Osteoblast (primary cell): ENCODE data around the gene NUP214. TPM values are rescaled to one million over a fixed set of nuclear protein-coding genes. Genes with fewer than 3 reads are reported as not detected.
"Not testable (repeated sequence)": the region's sequence is repeated elsewhere in the genome, so short reads cannot be mapped to it uniquely, and the experiment has no call there.

Experiments used
- DNase-seq: peaks from one replicate; pipeline ENCODE4 v3.0.0; 2011; ENCODE audit warnings: low spot score, mixed read lengths; ENCODE audit not compliant: insufficient read length; ENCODE audit errors: missing footprints
- H2AFZ ChIP-seq: 2 replicates; pipeline ENCODE4 v1.6.0; 2011; ENCODE audit warnings: mild to moderate bottlenecking, low read length
- H3K27ac ChIP-seq: 2 replicates; pipeline ENCODE4 v1.5.1; 2011; ENCODE audit warnings: mild to moderate bottlenecking, low read depth, low read length, moderate library complexity
- H3K27me3 ChIP-seq: 2 replicates; pipeline ENCODE4 v1.6.0; 2012; ENCODE audit warnings: mild to moderate bottlenecking, control low read depth, inconsistent platforms, low read length, moderate library complexity; ENCODE audit not compliant: insufficient read depth
- H3K36me3 ChIP-seq: 2 replicates; pipeline ENCODE4 v1.5.1; 2011; ENCODE audit warnings: mild to moderate bottlenecking, low read length, control low read depth, moderate library complexity; ENCODE audit not compliant: insufficient read depth
- H3K4me1 ChIP-seq: 2 replicates; pipeline ENCODE4 v1.5.1; 2011; ENCODE audit warnings: mild to moderate bottlenecking, low read length, control low read depth, moderate library complexity; ENCODE audit not compliant: insufficient read depth
- H3K4me2 ChIP-seq: 2 replicates; pipeline ENCODE4 v1.6.0; 2011; ENCODE audit warnings: mild to moderate bottlenecking, low read length; ENCODE audit not compliant: insufficient read depth
- H3K4me3 ChIP-seq: fragments of 200-600 bp; sonication (generic); 3 replicates; pipeline ENCODE4 v1.5.1; 2012; ENCODE audit warnings: mild to moderate bottlenecking, low read length, inconsistent platforms; ENCODE audit not compliant: insufficient read depth
- H3K79me2 ChIP-seq: 2 replicates; pipeline ENCODE4 v1.6.0; 2012; ENCODE audit warnings: mild to moderate bottlenecking, low read length, control low read depth, inconsistent platforms; ENCODE audit not compliant: insufficient read depth
- H3K9me3 ChIP-seq: 2 replicates; pipeline ENCODE4 v1.5.1; 2011; ENCODE audit warnings: low read depth, low read length, control low read depth
- H4K20me1 ChIP-seq: 2 replicates; pipeline ENCODE4 v1.6.0; 2012; ENCODE audit warnings: mild to moderate bottlenecking, low read length, control low read depth; ENCODE audit not compliant: insufficient read depth
- CTCF ChIP-seq: IDR thresholded peaks from 2 replicates; pipeline ENCODE4 v1.5.1; 2011; ENCODE audit warnings: mild to moderate bottlenecking, low read depth, low read length, moderate library complexity; ENCODE audit errors: extremely low read depth
- total RNA-seq: library from RNA; depleted of rRNA; stranded (reverse); fragments of >200 nt; gene quantifications from 2 replicates; pipeline ENCODE4 v1.2.3, GENCODE V29; 2012

NUP214 gene
- total RNA-seq, 1 donor, result 17.7 TPM

GRCh38 chr9:131113655-131114054 lies 11.7 kb upstream of the NUP214 start:
- no peak for TF ChIP-seq CTCF
- H3K4me2 ChIP-seq, result no peak overlapping the region
- no peaks in the 10 kb centered on the region for H4K20me1 ChIP-seq
- DNase-seq, result peak; percentile 46
- H3K79me2 ChIP-seq, result no peaks in the 10 kb centered on the region
- H3K9me3 ChIP-seq, result no peaks in the 10 kb centered on the region
- no peak overlapping the region for H3K4me3 ChIP-seq
- no peak overlapping the region for H2AFZ ChIP-seq
- H3K27ac ChIP-seq, result no peak overlapping the region
- peaks cover 4% of the 10 kb centered on the region for H3K4me1 ChIP-seq
- H3K27me3 ChIP-seq, result peaks cover 12% of the 10 kb centered on the region
- no peaks in the 10 kb centered on the region for H3K36me3 ChIP-seq

- DNase-seq, result no peak
- TF ChIP-seq CTCF, result no peak
- H3K36me3 ChIP-seq, result no peaks in the 10 kb centered on the region
- H3K4me2 ChIP-seq, result no peak overlapping the region
- no peaks in the 10 kb centered on the region for H3K79me2 ChIP-seq
- H3K27me3 ChIP-seq, result peaks cover 12% of the 10 kb centered on the region
- H3K4me1 ChIP-seq, result peaks cover 4% of the 10 kb centered on the region
- H3K4me3 ChIP-seq, result no peak overlapping the region
- H3K9me3 ChIP-seq, result no peaks in the 10 kb centered on the region
- H3K27ac ChIP-seq, result no peak overlapping the region
- H4K20me1 ChIP-seq, result no peaks in the 10 kb centered on the region
- no peak overlapping the region for H2AFZ ChIP-seq
Observed at GRCh38 chr9:131114084-131114535, 11.3 kb upstream of the NUP214 start.

- H3K36me3 ChIP-seq, H3K79me2 ChIP-seq, DNase-seq, H3K9me3 ChIP-seq, H4K20me1 ChIP-seq, H3K4me2 ChIP-seq, H2AFZ ChIP-seq, H3K27ac ChIP-seq, H3K4me3 ChIP-seq, H3K4me1 ChIP-seq: not testable (repeated sequence)
- peaks cover 12% of the 10 kb centered on the region for H3K27me3 ChIP-seq
Observed at GRCh38 chr9:131115360-131115742, 10.0 kb upstream of the NUP214 start.

GRCh38 chr9:131116281-131117120 lies 8.9 kb upstream of the NUP214 start:
- H3K4me2 ChIP-seq, result no peak overlapping the region
- H3K4me1 ChIP-seq, result peaks cover 4% of the 10 kb centered on the region
- no peak for TF ChIP-seq CTCF
- H2AFZ ChIP-seq, result peak overlapping the region; percentile 34
- no peaks in the 10 kb centered on the region for H3K9me3 ChIP-seq
- no peak overlapping the region for H3K27ac ChIP-seq
- H3K4me3 ChIP-seq, result no peak overlapping the region
- H3K27me3 ChIP-seq, result peaks cover 9% of the 10 kb centered on the region
- H3K79me2 ChIP-seq, result no peaks in the 10 kb centered on the region
- H3K36me3 ChIP-seq, result no peaks in the 10 kb centered on the region
- H4K20me1 ChIP-seq, result no peaks in the 10 kb centered on the region
- peak; percentile 62 for DNase-seq
